Endodermal cell (in vitro differentiated cells): Measurements from ENCODE around the gene IPPK. TPM values are rescaled to one million over a fixed set of nuclear protein-coding genes. Genes with fewer than 3 reads are reported as not detected.

Source experiments
- DNase-seq: peaks from one replicate; pipeline ENCODE4 v3.0.0-alpha.2; 2017
- H3K27ac ChIP-seq: 2 replicates; pipeline ENCODE4 v1.5.1; 2013; ENCODE audit warnings: mild to moderate bottlenecking, low read depth, low read length, moderate library complexity
- H3K27me3 ChIP-seq: 2 replicates; pipeline ENCODE4 v1.6.1; 2013; ENCODE audit warnings: mild to moderate bottlenecking, low read length, moderate library complexity; ENCODE audit not compliant: insufficient read depth, control insufficient read depth, poor library complexity, severe bottlenecking
- H3K36me3 ChIP-seq: 2 replicates; pipeline ENCODE4 v1.7.0; 2013; ENCODE audit warnings: mild to moderate bottlenecking, low read length, moderate library complexity; ENCODE audit not compliant: control insufficient read depth, insufficient read depth
- H3K4me1 ChIP-seq: one replicate; pipeline ENCODE4 v1.7.0; 2013; ENCODE audit warnings: low read length; ENCODE audit not compliant: control insufficient read depth, insufficient read depth
- H3K4me3 ChIP-seq: 2 replicates; pipeline ENCODE4 v1.5.1; 2013; ENCODE audit warnings: mild to moderate bottlenecking, low read length, moderate library complexity
- H3K9ac ChIP-seq: 2 replicates; pipeline ENCODE4 v1.6.1; 2013; ENCODE audit warnings: mild to moderate bottlenecking, low read length, moderate library complexity; ENCODE audit not compliant: poor library complexity, severe bottlenecking; ENCODE audit errors: extremely low read depth
- H3K9me3 ChIP-seq: 2 replicates; pipeline ENCODE4 v1.6.1; 2013; ENCODE audit warnings: mild to moderate bottlenecking, low read length, moderate library complexity; ENCODE audit not compliant: control insufficient read depth
- H3K27ac Mint-ChIP-seq: 2 replicates; pipeline ENCODE4 v1.8.0; 2020; ENCODE audit warnings: mixed read lengths
- H3K27me3 Mint-ChIP-seq: 2 replicates; pipeline ENCODE4 v1.8.0; 2021; ENCODE audit warnings: mild to moderate bottlenecking, mixed read lengths; ENCODE audit not compliant: insufficient read depth
- H3K36me3 Mint-ChIP-seq: 2 replicates; pipeline ENCODE4 v1.8.0; 2020; ENCODE audit warnings: low read depth, mixed read lengths
- H3K4me1 Mint-ChIP-seq: 2 replicates; pipeline ENCODE4 v1.8.0; 2020; ENCODE audit warnings: mixed read lengths
- H3K4me3 Mint-ChIP-seq: 2 replicates; pipeline ENCODE4 v1.8.0; 2020; ENCODE audit warnings: mild to moderate bottlenecking, moderate library complexity, mixed read lengths
- H3K9me3 Mint-ChIP-seq: 2 replicates; pipeline ENCODE4 v1.8.0; 2020; ENCODE audit warnings: mild to moderate bottlenecking, mixed read lengths
- CTCF ChIP-seq: fragments of 200-600 bp; sonication (generic); conservative IDR thresholded peaks from 2 replicates; pipeline ENCODE4 v1.5.0; 2021; ENCODE audit warnings: antibody characterized with exemption, mild to moderate bottlenecking
- WGBS, 2 experiments: methylation state at CpG; one replicate each; pipeline versions ENCODE4 v1.1.5 to v1.1.7; 2013; ENCODE audit warnings: missing lambda C conversion rate in 2 of 2, mixed read lengths in 1 of 2; ENCODE audit not compliant: insufficient coverage in 1 of 2, insufficient read length in 1 of 2; 5-methylcytosine and 5-hydroxymethylcytosine counted together
- total RNA-seq, 2 donors: library from RNA; stranded (reverse); fragmentation: NEBNext Ultra II Directional in 1 of 2; extraction: Animal tissue kit (Norgen Biotek cat#: 25700) in 1 of 2; gene quantifications; 2 replicates in 1 of 2; 3 replicates in 1 of 2; pipeline ENCODE4 v1.2.1, GENCODE V29; 2021

IPPK gene
- total RNA-seq, 2 donors from 2014 or later, result 9.3 TPM

- TF ChIP-seq CTCF, result no peak
- Histone ChIP-seq H3K4me3 (no peak overlapping the region), H3K4me1 (no peaks in the 10 kb centered on the region), H3K9ac (no peak overlapping the region), H3K36me3 (no peaks in the 10 kb centered on the region), H3K27ac (no peak overlapping the region), H3K9me3 (peaks cover 19% of the 10 kb centered on the region), H3K27me3 (no peaks in the 10 kb centered on the region)
- Mint-ChIP-seq H3K4me3 (no peak overlapping the region), H3K36me3 (peaks cover 6% of the 10 kb centered on the region), H3K9me3 (peaks cover 31% of the 10 kb centered on the region), H3K27me3 (no peaks in the 10 kb centered on the region), H3K4me1 (no peaks in the 10 kb centered on the region), H3K27ac (no peak overlapping the region)
- WGBS, 2 experiments, result 94 to 95% methylated on average over 2 to 5 of the region's 5 CpGs
- no peak for DNase-seq
Measured at GRCh38 chr9:92603990-92604389, 65.9 kb downstream of the IPPK start.

GRCh38 chr9:92603100-92603499 is 66.8 kb downstream of the IPPK start:
- H3K27me3 Mint-ChIP-seq, result no peaks in the 10 kb centered on the region
- no peak overlapping the region for H3K27ac Mint-ChIP-seq
- no peaks in the 10 kb centered on the region for H3K4me1 Mint-ChIP-seq
- H3K4me3 Mint-ChIP-seq, result no peak overlapping the region
- WGBS, 2 experiments, result 93% methylated on average over 3 to 5 of the region's 5 CpGs
- H3K36me3 Mint-ChIP-seq, result peaks cover 6% of the 10 kb centered on the region
- H3K9ac ChIP-seq, result no peak overlapping the region
- peaks cover 31% of the 10 kb centered on the region for H3K9me3 Mint-ChIP-seq
- H3K9me3 ChIP-seq, result peaks cover 19% of the 10 kb centered on the region
- DNase-seq, result no peak
- no peaks in the 10 kb centered on the region for H3K36me3 ChIP-seq
- no peaks in the 10 kb centered on the region for H3K4me1 ChIP-seq
- H3K4me3 ChIP-seq, result no peak overlapping the region
- H3K27ac ChIP-seq, result no peak overlapping the region
- no peaks in the 10 kb centered on the region for H3K27me3 ChIP-seq
- no peak for TF ChIP-seq CTCF

GRCh38 chr9:92602413-92602812 is 67.5 kb downstream of the IPPK start:
- Histone ChIP-seq H3K27me3 (no peaks in the 10 kb centered on the region), H3K9ac (no peak overlapping the region), H3K36me3 (no peaks in the 10 kb centered on the region), H3K4me1 (no peaks in the 10 kb centered on the region), H3K27ac (no peak overlapping the region), H3K9me3 (peaks cover 19% of the 10 kb centered on the region), H3K4me3 (no peak overlapping the region)
- Mint-ChIP-seq H3K4me3 (no peak overlapping the region), H3K9me3 (peaks cover 31% of the 10 kb centered on the region), H3K36me3 (peaks cover 6% of the 10 kb centered on the region), H3K27me3 (no peaks in the 10 kb centered on the region), H3K4me1 (no peaks in the 10 kb centered on the region), H3K27ac (peak overlapping the region; percentile 29)
- peak; percentile 26 for DNase-seq
- 91 to 95% methylated on average over 8 to 10 of the region's 10 CpGs for WGBS, 2 experiments
- TF ChIP-seq CTCF, result no peak
